GM12892 (cell line): ENCODE results near the gene ZNF429.

Experiments
- POLR2A ChIP-seq: IDR thresholded peaks from 2 replicates; pipeline ENCODE4 v1.6.1; 2011; ENCODE audit warnings: low read depth, low read length, control low read depth
- POLR2AphosphoS5 ChIP-seq: IDR thresholded peaks from 2 replicates; pipeline ENCODE4 v1.6.1; 2011; ENCODE audit warnings: low read depth, low read length, control low read depth

- no peak for TF ChIP-seq POLR2AphosphoS5
- TF ChIP-seq POLR2A = no peak
These were observed 22.5 kb upstream of the ZNF429 start for GRCh38 chr19:21482863-21483276.
